Left kidney (tissue), 2 donors: ENCODE measurements around the gene ZNF425. TPM values are rescaled to one million over a fixed set of nuclear protein-coding genes. Genes with fewer than 3 reads are reported as not detected.
"Not testable (repeated sequence)": the region's sequence is repeated elsewhere in the genome, so short reads cannot be mapped to it uniquely, and the experiment has no call there.

Source experiments
- DNase-seq: peaks from one replicate; pipeline ENCODE4 v3.0.0-alpha.2; 2013
- polyA plus RNA-seq: library from polyadenylated mRNA; unstranded; fragments of 120-200 nt; gene quantifications from one replicate; pipeline ENCODE4 v1.2.1, GENCODE V29; 2013; ENCODE audit not compliant: insufficient read length

ZNF425 gene
- polyA plus RNA-seq, 1 donor = 8.6 TPM

DNA sequence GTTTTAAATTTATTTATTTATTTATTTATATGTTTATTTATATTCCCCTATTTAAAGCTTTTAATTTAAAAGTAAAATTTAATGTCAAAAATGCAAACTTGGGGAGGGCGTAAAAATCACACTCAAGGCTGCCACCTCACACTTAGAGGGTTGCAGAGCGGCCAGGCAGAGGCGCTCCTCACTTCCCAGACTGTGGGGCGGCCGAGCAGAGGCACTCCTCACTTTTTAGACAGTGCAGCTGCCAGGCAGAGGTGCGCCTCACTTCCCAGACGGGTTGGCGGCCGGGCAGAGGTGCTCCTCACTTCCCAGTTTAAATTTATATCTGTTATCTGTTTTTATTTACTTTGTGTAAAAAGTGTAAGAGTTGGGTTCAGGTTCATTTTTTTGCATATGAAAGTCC, 10.0 kb upstream of the ZNF425 start:
- no peak for DNase-seq

GRCh38 chr7:149133028-149133710, 7.0 kb upstream of the ZNF425 start:
- no peak for DNase-seq

GRCh38 chr7:149130572-149131198, 4.6 kb upstream of the ZNF425 start:
- DNase-seq = no peak

- DNase-seq = peak; percentile 42
Observed at GRCh38 chr7:149126662-149127266, 640 bp upstream of the ZNF425 start.

- no peak for DNase-seq
Observed at GRCh38 chr7:149125189-149125862, 798 bp downstream of the ZNF425 start.

DNA sequence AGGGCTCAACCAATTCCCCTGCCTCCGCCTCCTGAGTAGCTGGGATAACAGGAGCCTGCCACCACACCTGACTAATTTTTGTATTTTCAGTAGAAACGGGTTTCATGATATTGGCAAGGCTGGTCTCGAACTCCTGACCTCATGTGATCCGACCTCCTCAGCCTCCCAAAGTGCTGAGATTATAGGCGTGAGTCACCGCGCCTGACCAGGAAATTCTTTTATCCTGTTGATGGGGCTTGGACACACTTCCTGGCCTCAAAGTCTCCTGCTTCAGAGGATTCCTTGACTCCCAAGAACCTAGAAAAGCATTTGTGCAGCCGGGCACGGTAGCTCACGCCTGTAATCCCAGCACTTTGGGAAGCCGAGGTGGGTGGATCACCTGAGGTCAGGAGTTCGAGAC, 16.2 kb downstream of the ZNF425 start:
- no peak for DNase-seq

DNA sequence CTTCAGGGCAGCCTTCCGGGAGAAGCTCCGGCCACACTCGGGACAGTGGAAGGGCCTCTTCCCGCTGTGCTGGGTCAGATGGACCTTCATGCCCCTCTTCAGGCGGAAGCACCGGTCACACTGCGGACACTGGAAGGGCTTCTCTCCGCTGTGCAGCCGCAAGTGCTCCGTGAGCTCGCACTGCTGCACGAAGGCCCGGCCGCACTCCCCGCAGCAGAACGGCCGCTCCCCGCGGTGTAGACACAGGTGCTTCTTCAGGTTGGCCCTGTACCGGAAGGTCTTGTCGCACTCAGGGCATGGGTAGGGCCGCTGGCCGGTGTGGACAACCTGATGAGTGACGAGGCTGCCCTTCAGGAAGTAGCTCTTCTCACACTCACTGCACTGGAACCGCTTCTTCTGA, 21.4 kb downstream of the ZNF425 start:
- no peak for DNase-seq

DNA sequence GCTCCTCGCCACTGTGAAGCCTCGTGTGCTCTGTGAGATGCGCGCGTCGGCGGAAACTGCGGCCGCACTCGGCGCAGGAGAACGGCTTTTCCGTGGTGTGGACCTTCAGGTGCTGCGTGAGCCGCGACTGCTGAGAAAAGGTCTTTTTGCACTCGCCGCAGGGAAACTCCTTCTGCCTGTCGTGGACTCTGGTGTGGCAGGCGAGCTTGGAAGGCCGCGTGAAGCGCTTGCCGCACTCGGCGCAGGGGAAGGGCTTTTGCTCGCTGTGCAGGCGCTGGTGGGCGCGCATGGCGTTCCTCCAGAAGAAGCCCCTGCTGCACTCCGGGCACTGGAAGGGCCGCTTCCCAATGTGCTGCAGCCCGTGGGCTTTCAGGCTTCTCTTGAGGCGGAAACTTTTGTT, 21.9 kb downstream of the ZNF425 start:
- no peak for DNase-seq

DNA sequence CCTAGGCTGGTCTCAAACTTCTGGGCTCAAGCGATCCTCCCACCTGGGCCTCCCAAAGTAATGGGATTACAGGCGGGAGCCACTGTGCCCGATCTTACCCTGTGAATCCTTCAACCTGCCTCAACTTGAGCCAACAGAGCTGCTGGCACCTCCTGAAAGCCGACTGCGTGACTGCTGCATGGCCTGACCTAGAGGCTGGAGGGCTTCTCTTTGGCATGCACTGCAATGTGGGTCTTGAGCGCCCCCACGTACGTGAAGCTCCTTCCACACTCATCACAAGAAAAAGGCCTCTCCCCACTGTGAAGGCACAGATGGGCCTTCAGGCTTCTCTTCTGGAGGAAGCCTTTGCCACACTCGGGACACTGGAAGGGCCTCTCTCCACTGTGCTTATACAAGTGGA, 22.7 kb downstream of the ZNF425 start:
- DNase-seq = no peak

GRCh38 chr7:149102666-149103065, 23.5 kb downstream of the ZNF425 start:
- DNase-seq = no peak

DNA sequence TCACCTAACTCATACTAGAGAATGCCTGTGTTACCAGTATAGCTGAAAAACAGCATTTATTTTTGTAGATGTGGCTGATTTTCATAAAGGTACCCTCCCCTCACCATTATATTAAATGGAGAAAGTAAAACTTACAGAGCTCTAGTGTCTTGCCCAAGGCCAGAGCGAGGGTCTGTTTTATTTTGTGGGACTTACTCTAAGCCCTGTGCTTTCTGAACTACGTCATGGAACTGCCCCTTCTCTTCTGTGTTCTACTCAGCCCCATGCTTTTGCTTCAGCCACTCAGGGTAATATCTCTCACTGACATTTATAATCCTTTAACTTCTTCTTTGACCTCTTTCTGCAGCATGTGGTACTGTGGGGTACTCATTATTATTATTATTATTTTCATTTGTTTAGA, 25.3 kb downstream of the ZNF425 start:
- DNase-seq = no peak

- no peak for DNase-seq
Observed at GRCh38 chr7:149099058-149099457, 27.1 kb downstream of the ZNF425 start.

DNA sequence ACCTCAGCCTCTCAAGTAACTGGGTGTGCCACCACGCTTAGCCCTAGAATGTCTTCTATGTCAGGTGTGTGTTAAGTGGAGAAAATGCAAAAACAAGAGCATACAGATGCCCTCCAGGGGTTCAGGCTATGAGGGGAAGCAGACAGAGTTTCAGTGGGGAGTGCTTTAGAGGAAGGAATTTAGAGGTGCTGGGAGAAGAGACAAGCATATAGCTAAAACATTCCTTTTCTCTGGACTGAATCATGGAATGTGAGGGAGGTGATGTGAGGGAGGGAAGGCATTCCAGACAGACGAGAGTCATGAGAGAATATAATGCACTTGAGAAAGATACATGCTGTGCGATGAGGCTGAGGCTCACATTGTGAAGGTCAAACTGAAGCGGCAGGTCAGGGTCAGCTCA, 29.0 kb downstream of the ZNF425 start:
- DNase-seq = no peak

GRCh38 chr7:149093228-149093627, 32.9 kb downstream of the ZNF425 start:
- no peak for DNase-seq

DNA sequence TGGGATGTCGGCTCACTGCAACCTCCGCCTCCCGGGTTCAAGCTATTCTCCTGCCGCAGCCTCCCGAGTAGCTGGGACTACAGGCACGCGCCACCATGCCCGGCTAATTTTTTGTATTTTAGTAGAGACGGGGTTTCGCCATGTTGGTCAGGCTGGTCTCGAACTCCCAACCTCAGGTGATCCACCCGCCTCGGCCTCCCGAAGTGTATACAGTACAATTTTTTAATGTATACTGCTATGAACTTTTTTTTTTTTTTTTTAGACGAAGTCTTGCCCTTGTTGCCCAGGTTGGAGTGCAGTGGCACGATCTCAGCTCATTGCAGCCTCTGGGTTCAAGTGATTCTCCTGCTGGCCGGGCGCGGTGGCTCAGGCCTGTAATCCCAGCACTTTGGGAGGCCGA, 33.9 kb downstream of the ZNF425 start:
- not testable (repeated sequence) for DNase-seq

DNA sequence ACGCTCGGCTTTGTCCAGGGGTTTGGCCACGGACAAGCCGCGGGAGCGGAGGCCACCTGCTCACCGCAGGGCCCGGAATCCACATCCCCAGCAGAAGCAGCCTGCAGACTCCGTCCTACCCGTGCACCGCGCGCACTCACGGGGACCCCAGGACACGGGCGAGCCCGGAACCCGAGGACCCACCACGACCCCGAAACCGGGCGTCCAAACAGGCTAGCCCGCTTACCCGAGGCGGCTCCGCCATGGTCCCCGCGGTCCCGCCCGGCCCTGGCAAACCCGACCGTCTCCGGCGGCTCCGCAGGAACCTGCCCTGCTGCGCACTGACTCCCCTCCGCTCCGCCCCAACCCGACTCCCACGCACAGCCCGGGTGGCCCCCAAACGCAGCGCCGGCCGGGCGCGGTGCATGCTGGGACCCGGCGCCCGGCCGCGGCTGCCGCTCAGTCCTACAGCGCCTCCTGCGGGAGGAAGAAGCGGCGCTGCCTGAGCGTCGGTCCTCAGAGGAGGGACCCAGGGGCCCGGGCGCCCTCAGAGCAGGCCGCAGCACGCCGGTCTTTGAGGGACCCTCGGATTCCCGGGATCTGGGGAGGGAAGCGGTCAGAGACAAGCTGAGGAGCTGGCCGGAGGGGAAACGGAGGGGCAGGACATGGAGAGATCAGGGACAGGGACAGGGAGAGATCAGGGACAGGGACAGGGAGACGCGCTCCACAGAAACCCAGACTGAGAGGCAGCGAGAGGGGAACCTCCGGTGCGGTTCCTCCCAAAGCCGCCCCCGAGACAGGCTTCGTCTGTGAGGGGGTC, 35.5 kb downstream of the ZNF425 start, which contains the start of gene ZNF786:
Gene ZNF786 (minus strand): TSS at position 322 of the 799 bp plus-strand sequence. CDS start 78 bp downstream, at position 244.
- peak; percentile 93 for DNase-seq

DNA sequence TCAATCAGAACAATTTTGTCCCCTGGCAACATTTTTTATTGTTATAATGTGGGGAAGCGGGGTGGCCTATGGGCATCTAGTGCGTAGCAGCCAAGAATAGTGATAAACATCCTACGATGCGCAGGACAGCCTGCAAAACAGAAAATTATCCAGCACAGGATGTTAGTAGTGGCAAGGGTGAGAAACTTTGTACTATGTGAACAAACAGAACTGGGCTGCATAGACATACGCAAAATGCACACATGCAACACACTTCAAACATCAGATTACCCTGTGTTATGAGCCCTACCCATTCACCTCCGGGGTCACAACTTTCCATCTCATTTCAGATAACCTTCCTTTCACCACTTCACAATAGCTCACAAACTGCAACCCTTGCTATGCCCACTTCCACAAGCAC, 38.7 kb downstream of the ZNF425 start:
- DNase-seq = no peak

DNA sequence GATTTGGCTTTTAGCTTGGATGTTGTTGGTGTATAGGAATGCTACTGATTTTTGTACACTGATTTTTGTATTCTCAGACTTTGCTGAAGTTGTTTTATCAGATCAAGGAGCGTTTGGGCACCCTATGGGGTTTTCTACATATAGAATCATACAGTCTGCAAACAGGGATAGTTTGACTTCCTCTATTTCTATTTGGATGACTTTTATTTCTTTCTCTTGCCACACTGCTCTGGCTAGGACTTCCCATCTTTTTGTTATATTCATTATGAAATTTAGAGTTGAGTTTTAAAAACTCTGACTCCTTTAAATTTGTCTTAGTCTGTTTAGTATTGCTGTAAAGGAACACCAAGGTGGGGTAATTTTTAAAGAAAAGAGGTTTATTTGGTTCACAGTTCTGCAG, 40.3 kb downstream of the ZNF425 start:
- DNase-seq = no peak

DNA sequence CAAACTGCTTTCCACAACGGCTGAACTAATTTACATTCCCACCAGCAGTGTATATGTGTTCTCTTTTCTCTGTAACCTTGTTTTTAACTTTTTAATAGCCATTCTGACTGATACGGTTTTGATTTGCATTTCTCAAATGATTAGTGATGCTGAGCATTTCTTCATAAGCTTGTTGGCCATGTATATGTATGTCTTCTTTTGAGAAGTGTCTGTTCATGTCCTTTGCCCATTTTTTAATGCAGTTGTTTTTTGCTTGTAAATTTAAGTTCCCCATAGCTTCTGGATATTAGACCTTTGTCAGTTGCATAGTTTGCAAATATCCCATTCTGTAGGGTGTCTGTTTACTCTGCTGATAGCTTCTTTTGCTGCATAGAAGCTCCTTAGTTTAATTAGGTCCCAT, 41.7 kb downstream of the ZNF425 start:
- DNase-seq = no peak

DNA sequence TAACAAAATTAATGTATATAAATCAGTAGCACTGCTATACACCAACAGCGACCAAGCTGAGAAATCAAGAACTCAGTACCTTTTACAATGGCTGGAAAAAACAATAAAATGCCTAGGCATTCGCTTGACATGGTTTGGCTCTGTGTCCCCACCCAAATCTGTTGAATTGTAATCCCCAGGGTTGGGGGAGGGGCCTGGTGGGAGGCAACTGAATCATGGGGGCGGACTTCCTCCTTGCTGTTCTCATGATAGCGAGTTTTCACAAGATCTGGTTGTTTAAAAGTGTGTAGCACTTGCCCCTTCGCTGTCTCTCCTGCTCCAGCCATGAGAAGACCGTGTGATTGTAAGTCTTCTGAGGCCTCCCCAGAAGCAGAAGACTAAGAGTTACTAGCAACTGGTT, 44.2 kb downstream of the ZNF425 start:
- no peak for DNase-seq

GRCh38 chr7:149077594-149077993, 48.5 kb downstream of the ZNF425 start:
- no peak for DNase-seq

DNA sequence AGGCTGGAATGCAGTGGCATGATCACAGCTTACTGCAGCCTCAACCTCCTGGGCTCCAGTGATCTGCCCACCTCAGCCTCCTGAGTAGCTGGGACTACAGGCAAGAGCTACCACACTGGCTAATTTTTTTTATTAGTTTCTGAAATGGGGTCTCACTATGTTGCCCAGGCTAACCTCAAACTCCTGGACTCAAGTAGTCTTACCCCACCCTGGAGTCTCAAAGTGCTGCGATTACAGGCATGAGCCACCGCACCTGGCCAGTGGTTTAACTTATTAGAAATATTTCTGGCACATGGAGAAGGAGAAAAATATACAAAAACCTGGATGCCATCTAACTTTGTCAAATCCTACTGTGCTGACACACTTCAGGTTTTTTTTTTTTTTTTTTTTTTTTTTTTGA, 50.8 kb downstream of the ZNF425 start:
- DNase-seq = no peak
